ENCODE results near the gene THSD7B.
A peak's percentile ranks its signal among the peaks of the same experiment; 100 is the strongest.
"Not testable (repeated sequence)": the region's sequence is repeated elsewhere in the genome, so short reads cannot be mapped to it uniquely, and the experiment has no call there.

THSD7B gene

DNA sequence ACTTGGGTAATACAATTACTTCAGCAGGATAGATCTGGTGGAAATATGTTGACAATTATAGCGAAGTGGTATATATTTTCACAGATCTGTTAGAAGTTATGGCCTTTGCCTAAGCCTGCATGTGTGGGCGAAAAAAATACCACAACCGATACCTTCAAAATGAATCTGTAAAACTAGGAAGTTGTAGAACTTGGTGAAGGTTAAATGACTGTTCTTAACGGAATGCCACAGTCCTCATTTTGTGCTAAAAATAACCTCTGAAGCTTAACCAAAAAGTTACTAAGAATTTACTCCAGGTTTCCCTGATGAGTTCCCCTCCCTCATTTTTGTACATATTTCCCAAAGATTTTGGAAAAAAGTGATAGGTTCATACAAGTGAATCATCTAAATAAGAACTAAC is 550.7 kb downstream of the THSD7B start:
- DNase-seq (ENCODE audit: low spot score), result no peak
- POLR2A ChIA-PET (ENCODE audit: low non-redundant PET), result no interaction called here
- CTCF ChIA-PET, result no interaction called here
- TF ChIP-seq, protein P1, sequence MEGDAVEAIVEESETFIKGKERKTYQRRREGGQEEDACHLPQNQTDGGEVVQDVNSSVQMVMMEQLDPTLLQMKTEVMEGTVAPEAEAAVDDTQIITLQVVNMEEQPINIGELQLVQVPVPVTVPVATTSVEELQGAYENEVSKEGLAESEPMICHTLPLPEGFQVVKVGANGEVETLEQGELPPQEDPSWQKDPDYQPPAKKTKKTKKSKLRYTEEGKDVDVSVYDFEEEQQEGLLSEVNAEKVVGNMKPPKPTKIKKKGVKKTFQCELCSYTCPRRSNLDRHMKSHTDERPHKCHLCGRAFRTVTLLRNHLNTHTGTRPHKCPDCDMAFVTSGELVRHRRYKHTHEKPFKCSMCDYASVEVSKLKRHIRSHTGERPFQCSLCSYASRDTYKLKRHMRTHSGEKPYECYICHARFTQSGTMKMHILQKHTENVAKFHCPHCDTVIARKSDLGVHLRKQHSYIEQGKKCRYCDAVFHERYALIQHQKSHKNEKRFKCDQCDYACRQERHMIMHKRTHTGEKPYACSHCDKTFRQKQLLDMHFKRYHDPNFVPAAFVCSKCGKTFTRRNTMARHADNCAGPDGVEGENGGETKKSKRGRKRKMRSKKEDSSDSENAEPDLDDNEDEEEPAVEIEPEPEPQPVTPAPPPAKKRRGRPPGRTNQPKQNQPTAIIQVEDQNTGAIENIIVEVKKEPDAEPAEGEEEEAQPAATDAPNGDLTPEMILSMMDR (conservative IDR thresholded peaks at IDR 0.05; ENCODE audit: low read depth), result no peak
- no peak overlapping the region for H3K27ac ChIP-seq

DNA sequence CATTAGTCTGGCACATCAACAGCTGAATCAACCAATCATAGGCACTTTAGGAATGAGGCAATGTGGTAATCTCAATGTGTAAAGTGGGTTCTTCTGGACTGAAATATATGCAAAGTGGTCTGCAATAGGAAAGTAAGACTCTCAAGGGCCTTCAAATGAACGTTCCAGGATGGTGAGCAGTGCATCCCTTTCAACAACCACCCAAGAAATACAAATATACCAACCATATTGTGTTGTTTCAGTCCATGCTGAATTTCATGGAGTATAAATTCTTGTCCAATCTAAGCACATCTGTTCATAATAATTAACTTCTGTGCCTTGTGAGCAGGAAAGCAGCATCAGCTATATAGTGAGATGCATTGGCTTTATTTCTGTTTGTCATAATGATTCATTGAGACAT is 556.2 kb downstream of the THSD7B start:
- TF ChIP-seq, protein P1 (conservative IDR thresholded peaks at IDR 0.05; ENCODE audit: low read depth), result no peak
- no peak for DNase-seq (ENCODE audit: low spot score)
- POLR2A ChIA-PET (ENCODE audit: low non-redundant PET), result no interaction called here
- no peak overlapping the region for H3K27ac ChIP-seq
- CTCF ChIA-PET, result no interaction called here

DNA sequence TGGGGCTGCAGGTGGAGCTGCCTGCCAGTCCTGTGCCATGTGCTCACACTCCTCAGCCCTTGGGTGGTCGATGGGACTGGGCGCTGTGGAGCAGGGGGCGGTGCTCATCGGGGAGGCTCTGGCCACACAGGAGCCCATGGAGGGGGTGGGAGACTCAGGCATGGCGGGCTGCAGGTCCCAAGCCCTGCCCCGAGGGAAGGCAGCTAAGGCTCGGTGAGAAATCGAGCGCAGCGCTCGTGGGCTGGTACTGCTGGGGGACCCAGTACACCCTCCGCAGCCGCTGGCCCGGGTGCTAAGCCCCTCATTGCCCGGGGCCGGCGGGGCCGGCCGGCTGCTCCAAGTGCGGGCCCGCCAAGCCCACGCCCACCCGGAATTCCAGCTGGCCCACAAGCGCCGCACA is 566.2 kb downstream of the THSD7B start:
- CTCF ChIA-PET, result interaction anchor here (0.7 kb wide), 1 partner anchor 626 kb away, joined by 3 read pairs; no protein-coding TSS in a partner anchor
- POLR2A ChIA-PET (ENCODE audit: low non-redundant PET); DNase-seq (ENCODE audit: low spot score); H3K27ac ChIP-seq: not testable (repeated sequence)

DNA sequence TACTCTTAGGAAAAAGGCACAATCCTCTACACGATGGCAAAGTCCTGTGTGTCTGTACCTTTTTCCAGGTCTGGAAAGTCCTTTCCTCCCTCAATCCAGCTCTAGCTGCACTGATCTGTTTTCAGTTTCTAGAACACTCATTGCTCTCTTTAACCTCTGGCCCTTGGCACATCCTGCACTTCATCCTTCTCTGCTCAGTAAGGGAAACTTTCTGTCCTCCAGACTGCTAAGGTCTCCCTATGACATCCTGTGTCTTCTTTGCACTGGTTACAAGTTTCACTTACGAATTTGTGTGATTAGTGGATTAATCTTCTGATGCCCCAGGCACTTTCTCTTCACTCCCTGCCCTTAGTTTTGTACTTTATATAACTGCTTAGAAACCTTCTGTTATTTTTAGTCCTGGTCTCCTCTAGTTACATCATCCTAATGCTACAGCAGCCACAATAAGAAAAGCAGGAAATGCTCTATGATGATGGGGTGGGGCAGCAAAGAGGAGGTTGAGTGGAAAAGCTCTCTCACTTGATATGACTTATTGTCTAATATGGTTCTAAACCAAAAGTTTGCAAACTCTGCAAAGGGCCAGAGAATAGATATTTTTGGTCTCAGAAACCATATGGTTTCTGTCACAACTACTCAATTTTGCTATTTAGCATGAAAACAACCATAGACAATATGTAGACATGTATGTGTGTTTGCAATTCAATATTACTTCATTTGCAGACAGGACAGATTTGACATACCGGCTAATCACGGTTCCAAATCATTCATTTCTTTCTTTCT is 568.2 kb downstream of the THSD7B start:
- TF ChIP-seq, protein P1 (conservative IDR thresholded peaks at IDR 0.05; ENCODE audit: low read depth), result no peak
- ChIA-PET CTCF (no interaction called here), POLR2A (ENCODE audit: low non-redundant PET) (no interaction called here)

DNA sequence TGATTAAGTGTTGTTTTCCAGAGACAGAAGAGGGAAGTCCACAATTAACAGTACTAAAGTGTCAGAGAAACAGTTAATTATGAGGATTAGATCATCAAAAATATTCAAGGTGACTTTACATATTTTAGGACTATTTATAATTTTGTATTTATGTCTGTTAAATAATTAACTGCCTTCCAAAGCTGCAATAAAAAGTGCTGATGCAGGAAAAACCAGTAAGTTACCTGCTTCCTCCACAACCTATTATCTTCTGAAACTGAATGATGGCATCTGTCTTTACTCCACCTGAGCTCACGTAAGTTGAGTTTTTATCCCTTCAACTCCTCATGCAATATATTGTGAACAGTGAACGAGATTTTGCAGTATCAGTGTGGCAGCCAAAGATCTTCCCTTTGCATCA is 570.7 kb downstream of the THSD7B start:
- TF ChIP-seq, protein P1 (conservative IDR thresholded peaks at IDR 0.05; ENCODE audit: low read depth), result no peak
- CTCF ChIA-PET, result interaction anchor here (0.7 kb wide), 2 partner anchors 324 to 1762 kb away, joined by 3 to 4 read pairs; no protein-coding TSS in a partner anchor
- no peak for DNase-seq (ENCODE audit: low spot score)
- H3K27ac ChIP-seq, result no peak overlapping the region
- POLR2A ChIA-PET (ENCODE audit: low non-redundant PET), result no interaction called here

More for the DNA sequence above, 568.2 kb downstream of the THSD7B start:
- DNase-seq (ENCODE audit: low spot score), result peak; percentile 33
- no peak overlapping the region for H3K27ac ChIP-seq

DNA sequence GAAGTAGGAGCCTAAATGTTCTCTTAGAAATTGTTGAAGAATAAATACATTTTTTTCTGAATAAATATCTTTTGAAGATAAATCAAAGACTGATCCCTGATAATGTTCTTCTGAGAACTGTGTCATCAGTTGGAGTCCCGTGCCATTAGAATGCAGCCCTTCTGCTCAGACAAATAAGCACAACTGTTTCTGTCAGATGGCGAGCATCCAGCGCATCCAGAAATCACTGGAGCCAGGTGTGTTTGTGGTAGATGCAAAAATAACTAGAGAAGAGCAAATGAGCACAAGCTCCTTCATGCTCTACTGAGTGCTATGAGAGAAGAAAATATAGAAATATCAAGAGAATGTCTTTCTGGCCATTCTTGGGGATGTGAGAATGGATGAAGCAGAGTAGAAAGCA is 573.7 kb downstream of the THSD7B start:
- TF ChIP-seq, protein P1 (conservative IDR thresholded peaks at IDR 0.05; ENCODE audit: low read depth), result no peak
- POLR2A ChIA-PET (ENCODE audit: low non-redundant PET), result no interaction called here
- CTCF ChIA-PET, result interaction anchor here (1.0 kb wide), 1 partner anchor 20 kb away, joined by 4 read pairs; no protein-coding TSS in a partner anchor
- no peak overlapping the region for H3K27ac ChIP-seq
- no peak for DNase-seq (ENCODE audit: low spot score)

DNA sequence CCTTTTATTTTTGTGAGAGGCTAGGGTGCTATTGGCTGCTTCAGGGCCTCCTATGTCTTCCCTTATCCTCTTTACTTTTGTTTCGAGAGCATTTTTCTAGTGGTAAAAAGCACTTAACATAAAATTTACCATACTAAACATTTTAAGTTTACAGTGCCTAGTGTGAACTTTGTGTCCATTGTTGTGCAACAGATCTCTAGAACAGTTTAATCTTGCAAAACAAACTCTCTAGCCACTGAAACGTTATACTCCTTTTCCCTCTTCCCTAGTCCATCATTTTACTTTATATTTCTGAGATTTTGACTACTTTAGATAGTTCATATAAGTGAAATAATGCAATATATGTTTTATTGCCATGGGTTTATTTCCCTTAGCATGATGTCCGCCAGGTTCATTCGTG is 580.6 kb downstream of the THSD7B start:
- no peak overlapping the region for H3K27ac ChIP-seq
- ChIA-PET POLR2A (ENCODE audit: low non-redundant PET) (no interaction called here), CTCF (no interaction called here)

More for the DNA sequence above, 580.6 kb downstream of the THSD7B start:
- TF ChIP-seq, protein P1 (conservative IDR thresholded peaks at IDR 0.05; ENCODE audit: low read depth), result no peak
- no peak for DNase-seq (ENCODE audit: low spot score)

All from RWPE1 (cell line).